HG03175 (cell line): ENCODE data around the gene GPR180.

Source experiments
- ATAC-seq: cut with Tn5 transposase; IDR thresholded peaks from one replicate; pipeline ENCODE4 v1.9.1; 2021; ENCODE audit warnings: mild to moderate bottlenecking, moderate library complexity; ENCODE audit not compliant: unreplicated experiment

GPR180 gene

GRCh38 chr13:94640721-94641120, 39.1 kb downstream of the GPR180 start:
- ATAC-seq = no peak

- ATAC-seq = no peak
These were observed 39.8 kb downstream of the GPR180 start for GRCh38 chr13:94641409-94641941.

GRCh38 chr13:94646904-94647303, 45.2 kb downstream of the GPR180 start:
- ATAC-seq = peak; percentile 67

GRCh38 chr13:94656176-94656575, 54.5 kb downstream of the GPR180 start:
- ATAC-seq = no peak

GRCh38 chr13:94656766-94657165, 55.1 kb downstream of the GPR180 start:
- peak; percentile 89 for ATAC-seq

- peak; percentile 9 for ATAC-seq
These were observed 55.5 kb downstream of the GPR180 start for GRCh38 chr13:94657167-94657566.

GRCh38 chr13:94658926-94659597, 57.4 kb downstream of the GPR180 start:
- no peak for ATAC-seq

- no peak for ATAC-seq
These were observed 57.9 kb downstream of the GPR180 start for GRCh38 chr13:94659598-94659946.

- ATAC-seq = no peak
These were observed 59.2 kb downstream of the GPR180 start for GRCh38 chr13:94660695-94661326.

GRCh38 chr13:94661406-94661805, 59.7 kb downstream of the GPR180 start:
- ATAC-seq = no peak

GRCh38 chr13:94662274-94662945, 60.8 kb downstream of the GPR180 start:
- no peak for ATAC-seq

GRCh38 chr13:94664889-94665288, 63.2 kb downstream of the GPR180 start:
- ATAC-seq = no peak

GRCh38 chr13:94666065-94666464, 64.4 kb downstream of the GPR180 start:
- ATAC-seq = no peak

- no peak for ATAC-seq
These were observed 65.5 kb downstream of the GPR180 start for GRCh38 chr13:94667190-94667589.

- ATAC-seq = no peak
These were observed 70.7 kb downstream of the GPR180 start for GRCh38 chr13:94672400-94672799.

- ATAC-seq = no peak
These were observed 72.2 kb downstream of the GPR180 start for GRCh38 chr13:94673851-94674250.

GRCh38 chr13:94674609-94675348, 73.1 kb downstream of the GPR180 start:
- ATAC-seq = peak; percentile 84

- no peak for ATAC-seq
These were observed 76.1 kb downstream of the GPR180 start for GRCh38 chr13:94677799-94678198.

- no peak for ATAC-seq
These were observed 77.2 kb downstream of the GPR180 start for GRCh38 chr13:94678845-94679244.

- ATAC-seq = no peak
These were observed 78.0 kb downstream of the GPR180 start for GRCh38 chr13:94679614-94680013.

- no peak for ATAC-seq
These were observed 80.6 kb downstream of the GPR180 start for GRCh38 chr13:94682229-94682628.
